DMS 273 (cell line): ENCODE results near the gene HS3ST5.
A peak's percentile ranks its signal among the peaks of the same experiment; 100 is the strongest.
"Not testable (repeated sequence)": the region's sequence is repeated elsewhere in the genome, so short reads cannot be mapped to it uniquely, and the experiment has no call there.

Source experiments
- DNase-seq: peaks from one replicate; lab custom pipeline; 2025; ENCODE audit not compliant: unreplicated experiment; lab: John Stamatoyannopoulos, UW

HS3ST5 gene

DNA sequence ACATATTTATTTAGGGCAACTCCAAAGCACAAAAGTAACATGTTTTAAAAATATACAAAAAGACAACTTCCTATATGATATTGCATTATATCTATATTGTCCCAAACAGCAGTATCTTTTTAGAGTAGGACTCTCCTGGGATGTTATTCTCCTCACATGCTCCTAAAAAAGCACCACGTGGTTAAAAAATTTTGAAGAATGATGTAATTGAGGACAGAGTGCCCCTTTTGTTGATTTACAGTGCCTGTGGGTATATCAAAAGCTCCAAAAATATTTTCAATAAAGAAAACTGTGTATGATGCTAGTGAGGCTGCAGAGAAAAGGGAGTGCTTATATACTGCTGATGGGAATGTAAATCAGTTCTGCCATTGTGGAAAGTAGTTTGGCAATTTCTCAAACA lies 241.6 kb downstream of the HS3ST5 start:
- no peak for DNase-seq

DNA sequence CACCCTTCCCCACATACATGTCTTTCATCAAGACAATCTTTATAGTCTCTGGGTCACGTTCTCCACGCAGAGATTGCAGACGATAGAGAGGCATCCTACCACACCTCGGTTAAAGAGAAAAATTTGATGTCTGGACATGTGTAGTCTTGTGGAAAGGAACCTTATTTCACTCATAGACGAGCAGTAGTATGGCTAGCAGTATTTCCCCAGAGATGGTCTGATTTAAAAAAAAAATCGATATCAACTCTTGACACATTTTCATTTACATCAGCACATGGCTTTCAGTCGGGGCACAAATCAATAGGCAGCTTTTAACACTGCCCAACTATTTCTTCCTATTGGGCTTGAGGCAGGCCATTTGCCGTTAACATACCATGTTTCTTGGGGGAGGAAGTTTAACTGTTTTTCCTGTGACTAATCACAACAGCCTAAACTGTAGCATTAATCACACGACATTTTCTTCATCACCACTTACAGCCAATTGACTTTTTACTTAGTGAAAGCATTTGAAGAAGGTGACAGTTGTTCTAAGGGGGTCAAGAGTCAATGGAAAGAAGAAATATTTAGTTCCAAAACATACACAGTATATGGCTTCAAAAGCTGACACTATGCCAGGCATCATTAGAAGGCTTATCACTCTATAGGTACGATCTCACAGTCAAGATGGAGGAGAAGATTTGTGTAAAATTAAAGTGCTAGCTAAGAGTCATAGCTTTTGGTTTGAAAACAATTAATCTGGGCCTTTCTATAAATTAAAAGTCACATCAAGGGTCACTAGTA lies 242.4 kb downstream of the HS3ST5 start:
- DNase-seq = no peak

DNA sequence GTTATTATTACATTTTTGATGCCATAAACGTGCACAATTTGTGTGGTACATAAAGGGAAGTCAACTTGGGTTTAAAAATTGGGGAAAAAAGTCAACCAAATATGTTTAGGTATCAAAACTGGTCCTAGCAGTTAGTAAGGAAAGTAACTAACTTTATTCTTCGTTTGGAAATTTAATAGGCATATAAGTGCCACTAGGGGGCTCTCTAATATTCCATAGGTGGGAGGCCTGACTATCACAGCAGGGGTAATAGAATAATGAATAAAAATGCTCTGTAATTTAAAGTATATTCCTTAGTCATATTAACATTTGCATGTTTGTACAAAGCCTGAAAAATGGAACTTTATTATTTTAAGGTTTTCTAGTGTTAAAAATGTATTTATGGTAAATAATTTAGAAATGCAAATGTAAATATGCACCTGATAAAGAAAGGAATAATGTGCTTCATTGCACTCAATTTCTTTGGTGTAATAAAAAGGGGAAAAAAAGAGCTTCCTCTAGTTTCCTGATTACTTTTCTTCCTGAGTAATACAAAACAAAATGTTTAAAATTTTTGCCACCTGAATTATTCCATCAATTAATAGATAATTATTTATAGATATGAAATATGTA lies 246.2 kb downstream of the HS3ST5 start:
- DNase-seq = peak; percentile 84

DNA sequence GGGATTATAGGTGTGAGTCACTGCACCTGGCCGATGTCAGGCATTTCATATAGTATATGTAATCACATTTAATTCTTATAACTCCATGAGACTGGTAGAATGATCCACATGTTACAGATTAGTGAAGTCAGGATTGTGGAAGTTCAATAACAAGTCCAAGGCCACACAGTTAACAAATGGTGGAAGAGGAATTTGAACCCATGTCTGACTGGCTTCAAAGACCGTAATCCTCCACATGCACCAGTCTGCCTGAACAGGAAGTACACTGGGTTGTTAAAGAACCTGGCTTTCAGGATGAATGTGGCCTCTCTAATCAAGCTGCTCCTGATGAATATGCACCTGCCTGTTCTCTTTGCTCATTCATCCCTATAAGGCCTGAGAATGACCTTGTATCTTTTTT lies 249.9 kb downstream of the HS3ST5 start:
- DNase-seq = no peak

DNA sequence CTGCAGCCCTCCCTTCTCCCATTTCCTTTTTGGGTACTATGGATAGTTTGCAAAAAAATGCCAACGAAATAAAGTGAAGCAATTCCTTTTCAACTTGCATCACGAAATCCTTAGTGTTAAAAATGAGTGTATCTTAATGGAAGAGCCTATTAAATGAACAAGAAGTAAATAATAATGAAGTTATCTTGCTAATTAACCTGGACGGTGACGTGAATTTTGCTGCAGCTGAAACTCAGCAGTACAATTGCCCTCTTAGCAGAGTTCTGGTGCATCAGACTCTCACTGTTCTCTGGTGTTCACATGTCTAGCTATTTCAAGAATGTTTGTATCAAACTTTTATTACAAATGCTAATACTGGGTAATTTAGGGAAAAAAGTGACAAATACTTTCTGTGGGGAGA lies 252.2 kb downstream of the HS3ST5 start:
- no peak for DNase-seq

DNA sequence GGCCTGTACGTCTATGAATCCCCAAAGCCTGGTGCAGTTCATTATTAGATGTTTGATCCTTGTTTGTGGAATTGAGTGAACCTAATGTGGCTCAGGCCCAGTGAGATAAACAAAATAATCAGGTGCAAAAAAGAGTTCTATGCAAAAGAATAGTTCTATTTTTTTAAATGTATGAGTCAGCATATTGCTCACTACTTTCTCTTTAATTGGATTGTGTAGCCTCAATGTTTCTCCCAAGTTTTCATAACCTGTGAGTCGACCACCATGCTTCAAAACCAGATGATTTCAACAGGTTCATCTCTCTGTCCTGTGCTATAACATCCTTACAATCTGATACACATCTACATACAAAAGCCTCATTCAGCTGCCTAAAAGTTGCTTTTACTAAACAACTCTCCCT lies 255.3 kb downstream of the HS3ST5 start:
- no peak for DNase-seq

DNA sequence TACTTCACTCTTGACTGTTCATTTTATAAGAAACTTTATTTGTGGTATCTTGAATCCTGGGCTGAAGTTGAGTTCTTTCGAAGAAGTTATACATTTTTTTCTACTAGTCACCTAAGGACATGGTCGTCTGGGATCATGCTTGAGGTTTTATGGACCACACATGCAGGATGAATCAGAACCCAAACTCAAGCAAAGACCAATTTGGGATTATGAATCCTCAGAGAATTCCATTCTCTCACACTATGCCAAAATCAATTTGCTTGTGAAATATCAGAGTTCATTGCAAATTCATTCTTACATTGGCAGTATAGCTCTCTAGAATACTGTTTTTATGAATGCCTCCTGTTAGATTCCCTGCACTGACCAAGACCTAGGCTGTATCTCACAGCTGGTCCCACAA lies 257.6 kb downstream of the HS3ST5 start:
- DNase-seq = no peak

DNA sequence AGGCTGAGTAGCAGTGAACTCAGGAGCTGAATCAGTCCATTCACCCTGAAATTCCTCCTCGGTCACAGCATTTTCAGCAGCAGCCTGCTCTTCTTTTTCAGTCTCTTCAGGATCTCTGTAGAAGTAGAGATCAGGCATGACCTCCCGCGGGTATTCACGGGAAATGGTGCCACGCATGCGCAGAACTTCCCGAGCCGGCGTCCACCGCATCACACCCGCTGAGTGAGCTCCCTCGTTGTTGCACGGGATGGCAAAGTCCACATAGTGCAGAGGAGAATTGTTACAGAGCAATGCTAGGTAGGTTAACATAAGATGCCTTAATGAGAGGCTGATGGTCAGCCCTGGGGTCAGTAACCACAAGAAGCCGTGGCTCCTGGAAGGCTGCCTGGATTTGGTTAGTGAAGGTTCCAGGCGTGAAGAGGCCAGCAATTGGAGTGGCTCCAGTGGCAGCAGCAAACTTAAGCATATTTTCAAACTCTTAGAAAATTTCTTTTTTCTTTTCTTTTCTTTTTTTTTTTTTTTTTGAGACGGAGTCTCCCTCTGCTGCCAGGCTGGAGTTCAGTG lies 258.4 kb downstream of the HS3ST5 start:
- no peak for DNase-seq

DNA sequence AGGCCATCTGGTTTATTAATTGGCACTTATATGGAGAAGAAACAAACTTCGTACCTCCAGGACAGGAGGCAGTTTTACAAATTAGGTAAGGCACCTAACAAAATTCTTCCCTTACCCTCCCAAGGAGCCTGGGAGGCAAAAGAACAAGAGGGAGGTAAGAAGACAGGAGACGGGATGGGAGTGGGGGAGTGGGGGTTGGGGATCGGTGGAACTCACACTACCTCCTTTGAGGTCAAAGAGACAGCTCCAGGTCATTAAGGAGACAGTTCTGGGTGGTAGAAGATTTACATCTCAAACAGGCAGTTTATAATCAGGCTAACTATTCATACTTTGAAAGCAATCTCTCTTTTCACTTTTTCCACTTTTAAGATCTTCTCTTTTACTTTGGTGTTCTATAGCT lies 259.6 kb downstream of the HS3ST5 start:
- DNase-seq = no peak

DNA sequence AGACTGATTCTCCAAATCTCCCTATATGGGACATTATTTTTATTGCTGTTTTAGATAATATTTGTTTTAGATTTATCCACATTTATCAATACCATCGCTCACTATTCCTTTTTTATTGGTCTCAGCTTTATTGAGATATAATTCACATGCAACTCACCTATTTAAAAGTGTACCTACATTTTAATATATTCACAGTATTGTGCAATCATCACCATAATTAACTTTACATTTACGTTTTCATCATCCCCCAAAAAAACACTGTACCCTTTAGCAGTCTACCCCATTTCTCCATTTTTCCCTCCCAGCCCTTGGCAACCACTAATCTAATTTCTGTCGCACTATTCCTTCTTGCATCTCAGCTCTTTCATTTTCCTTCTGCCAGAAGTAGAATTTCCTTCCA lies 261.1 kb downstream of the HS3ST5 start:
- no peak for DNase-seq

DNA sequence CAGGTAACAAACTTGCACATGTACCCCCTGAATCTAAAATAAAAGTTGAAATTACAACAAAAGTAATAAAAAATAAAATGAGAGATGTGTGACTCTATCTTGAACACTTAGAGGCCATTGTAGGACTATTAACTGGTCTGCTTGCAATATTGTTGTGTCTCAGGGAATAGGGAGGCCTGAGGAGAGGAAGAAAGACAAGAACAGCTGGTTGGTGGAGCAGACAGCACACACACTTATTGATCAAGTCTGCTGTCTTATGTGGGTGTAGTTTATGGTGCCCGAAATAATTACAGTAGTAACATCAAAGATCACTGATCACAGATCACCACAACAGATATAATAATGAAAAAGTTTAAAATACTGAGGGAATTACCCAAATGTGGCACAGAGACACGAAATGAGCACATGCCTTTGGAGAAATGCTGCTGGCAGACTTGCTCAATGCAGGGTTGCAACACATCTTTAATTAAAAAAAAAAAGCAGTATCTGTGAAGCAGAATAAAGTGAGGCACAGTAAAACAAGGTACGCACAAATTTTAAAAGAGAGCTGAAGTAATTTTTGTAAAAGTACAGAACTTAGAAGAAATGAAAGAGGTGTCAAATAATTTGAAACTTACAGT lies 261.8 kb downstream of the HS3ST5 start:
- no peak for DNase-seq

DNA sequence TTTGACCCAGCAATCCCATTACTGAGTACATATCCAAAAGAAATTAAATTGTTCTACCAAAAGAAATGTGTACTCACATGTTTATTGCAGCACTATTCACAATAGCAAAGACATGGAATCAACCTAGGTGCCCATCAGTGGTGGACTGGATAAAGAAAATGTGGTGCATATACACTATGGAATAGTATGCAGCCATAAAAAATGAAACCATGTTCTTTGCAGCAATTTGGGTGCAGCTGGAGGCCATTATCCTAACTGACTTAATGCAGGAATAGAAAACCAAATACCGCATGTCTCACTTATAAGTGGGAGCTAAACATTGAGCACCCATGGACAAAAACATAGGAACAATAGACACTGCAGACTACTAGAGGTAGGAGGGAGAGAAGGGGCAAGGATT lies 262.4 kb downstream of the HS3ST5 start:
- not testable (repeated sequence) for DNase-seq

DNA sequence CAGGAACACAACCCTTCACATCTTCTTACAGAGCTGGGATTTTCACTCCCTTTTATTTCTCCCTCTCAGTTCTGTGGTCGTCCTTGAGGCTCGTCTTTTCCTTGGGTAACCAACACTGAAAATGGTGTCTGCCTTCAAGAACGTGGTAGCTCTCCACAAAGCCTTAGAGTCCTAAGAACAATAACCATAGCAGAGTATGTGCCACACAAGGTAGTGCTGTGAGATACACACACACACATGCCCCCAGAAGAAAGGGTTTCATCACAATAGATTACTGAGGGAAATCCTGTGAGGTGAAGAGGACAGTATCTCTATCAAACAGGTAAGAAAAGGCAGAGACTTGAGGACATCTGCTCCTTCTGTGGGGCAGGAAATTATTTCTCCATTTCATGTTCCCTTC lies 267.0 kb downstream of the HS3ST5 start:
- DNase-seq = no peak

DNA sequence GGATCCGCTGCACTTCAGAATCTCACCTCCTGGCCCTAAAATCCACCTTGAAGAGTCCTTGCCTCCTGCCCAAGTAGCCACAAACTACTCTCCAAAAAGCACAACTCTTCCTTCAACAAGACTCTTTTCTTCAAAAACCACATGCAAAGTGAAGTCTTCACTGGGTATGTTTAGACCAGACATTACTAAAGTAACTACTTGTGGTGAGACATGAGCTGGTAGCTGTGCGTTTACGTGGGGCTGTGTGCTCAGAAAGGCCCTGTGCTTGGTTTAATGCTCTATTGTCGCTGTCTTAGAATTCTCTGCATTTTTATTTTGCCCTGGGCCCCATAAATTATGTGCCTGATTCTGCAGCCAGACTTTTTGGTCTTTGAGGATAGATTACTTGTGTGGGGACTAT lies 267.5 kb downstream of the HS3ST5 start:
- no peak for DNase-seq

DNA sequence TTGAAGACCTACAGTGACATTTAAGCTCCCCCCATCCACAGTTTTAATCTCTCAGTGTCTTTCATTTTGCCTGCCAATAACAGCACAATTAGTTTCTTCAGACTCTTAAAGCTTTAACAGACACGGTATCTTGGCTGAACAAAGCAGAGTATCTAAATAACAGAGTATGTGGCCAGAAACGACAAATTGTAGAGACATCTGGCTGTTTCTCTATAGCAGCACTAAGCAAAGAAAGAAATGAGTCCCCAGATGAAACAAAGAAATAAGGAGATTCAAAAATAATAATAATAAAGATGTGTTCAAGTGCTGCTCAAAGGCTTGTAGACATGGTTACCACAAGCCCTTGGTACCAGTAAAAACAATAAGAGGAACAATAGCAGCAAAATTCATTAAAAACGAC lies 274.1 kb downstream of the HS3ST5 start:
- no peak for DNase-seq

DNA sequence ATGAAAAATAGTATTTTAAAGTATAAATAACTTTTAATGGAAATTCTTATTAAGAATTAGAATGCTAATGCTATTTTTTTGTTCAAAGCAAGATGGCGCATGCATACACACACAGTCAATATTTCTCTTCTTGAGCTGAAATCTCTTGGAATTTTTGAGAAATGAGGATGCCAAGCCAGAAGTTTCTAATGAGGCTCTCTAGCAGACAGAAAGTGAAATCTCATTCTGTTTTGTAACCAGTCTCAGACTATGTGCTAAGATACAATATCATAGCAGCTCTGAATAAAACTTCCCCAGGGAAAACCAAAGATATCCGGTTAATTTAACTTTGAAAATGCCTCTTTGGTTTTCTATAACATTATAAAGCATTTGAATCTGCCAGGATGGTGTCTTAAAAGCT lies 274.7 kb downstream of the HS3ST5 start:
- DNase-seq = no peak

DNA sequence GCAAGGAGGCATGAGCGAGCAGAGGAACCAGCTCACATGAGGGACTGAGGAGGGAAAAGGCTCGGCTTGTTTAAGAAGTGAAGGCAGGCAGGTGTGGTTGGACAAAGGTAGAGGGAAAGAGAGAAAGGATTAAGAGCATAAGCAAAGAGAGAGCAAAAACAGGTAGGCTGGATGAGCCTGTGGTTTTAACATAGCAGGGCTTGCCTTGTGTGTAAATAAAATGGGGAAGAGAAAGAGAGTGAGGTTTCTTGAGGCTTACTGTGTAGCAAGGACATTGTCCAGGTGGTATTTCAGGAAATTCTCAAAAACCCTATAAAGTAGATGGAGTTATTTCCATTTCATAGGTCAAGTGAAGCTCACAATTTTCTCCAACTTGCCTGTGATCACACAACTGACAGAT lies 278.0 kb downstream of the HS3ST5 start:
- no peak for DNase-seq

DNA sequence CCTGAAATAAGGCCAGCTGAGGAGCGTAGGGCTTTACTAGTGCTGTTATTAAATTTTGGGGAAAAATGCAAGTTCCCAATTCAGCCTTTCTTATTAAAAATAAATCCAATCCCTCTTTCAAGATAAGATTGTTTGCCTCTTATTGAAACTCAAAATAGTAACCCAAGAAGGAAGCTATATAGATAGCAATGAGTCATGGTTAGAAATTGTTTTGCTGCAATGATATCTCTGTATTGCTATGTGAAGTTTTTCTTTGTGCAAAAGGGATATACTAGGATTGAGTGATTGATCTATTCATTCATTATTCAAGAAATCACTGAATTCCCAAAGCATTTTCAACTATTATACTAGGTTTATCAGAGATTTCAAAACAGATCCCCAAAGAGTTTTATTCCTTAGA lies 278.9 kb downstream of the HS3ST5 start:
- no peak for DNase-seq

DNA sequence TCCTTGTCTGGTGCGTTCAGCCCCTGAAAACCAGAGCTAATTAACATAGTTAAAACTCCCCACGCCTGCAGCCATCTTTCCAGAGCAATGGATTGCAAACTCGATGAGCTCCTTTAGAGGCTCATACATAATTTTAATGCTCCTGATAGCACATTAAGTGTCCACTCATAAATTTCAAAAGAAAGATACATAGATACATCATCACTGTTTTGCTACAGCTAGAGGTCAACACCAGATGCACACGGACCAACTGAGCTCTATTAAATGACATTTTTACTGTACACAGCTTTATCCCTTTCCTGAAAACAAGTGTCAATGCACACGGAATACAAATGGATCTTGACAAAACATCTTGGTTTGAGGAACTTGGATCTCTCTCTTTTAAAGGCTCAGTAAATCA lies 280.6 kb downstream of the HS3ST5 start:
- DNase-seq = no peak

DNA sequence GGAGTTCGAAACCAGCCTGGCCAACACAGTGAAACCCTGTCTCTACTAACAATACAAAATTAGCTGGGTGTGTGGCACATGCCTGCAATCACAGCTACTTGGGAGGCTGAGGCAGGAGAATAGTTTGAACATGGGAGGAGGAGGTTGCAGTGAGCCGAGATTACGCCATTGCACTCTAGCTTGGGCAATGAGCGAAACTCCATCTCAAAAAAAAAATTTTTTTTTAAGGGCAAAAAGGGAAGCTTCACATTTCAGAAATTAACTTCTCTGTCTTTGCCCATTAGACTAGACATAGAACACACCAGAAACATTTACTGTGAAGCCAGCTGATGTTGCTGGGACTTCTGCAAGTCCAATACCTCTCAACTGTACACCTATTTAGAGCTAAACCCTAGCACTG lies 281.1 kb downstream of the HS3ST5 start:
- no peak for DNase-seq

DNA sequence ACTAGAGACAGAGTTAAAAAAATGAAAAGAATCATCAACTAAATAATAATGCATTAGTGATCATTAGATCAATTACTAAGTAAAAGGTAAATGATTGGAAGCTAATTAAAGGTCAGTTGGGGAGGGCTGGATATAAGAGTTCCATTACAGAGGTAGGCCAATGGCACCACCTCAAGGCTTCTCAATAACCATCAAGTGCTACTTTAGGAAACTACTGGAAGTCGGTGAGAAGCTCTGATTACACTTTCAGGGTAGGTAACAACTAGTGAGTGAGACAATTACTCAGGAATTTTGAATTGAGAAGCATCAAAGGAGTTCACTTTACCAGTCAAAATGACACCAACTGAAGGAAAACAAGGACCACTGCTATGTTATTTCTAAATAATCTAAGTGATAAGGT lies 281.7 kb downstream of the HS3ST5 start:
- no peak for DNase-seq

DNA sequence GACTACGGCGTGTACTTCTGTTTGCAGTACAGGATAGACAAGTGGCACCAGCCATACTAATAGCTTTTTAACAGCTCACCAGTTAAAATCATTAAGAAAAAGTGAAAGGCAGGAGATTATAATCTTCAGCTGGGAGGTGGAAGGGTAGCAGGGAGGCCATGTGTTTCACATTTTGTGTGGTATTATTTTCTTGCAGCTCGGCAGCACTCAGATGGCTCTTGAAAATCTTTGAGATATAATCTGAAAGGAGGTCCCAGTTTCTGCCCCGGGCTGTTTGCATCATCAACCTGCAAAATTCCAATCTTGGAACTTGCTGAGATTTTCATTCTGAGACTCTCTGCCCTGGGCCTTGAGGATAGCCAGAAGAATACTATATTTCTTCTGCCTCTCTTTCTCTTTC lies 284.4 kb downstream of the HS3ST5 start:
- DNase-seq = no peak
